DMS79 treated with DMSO at 0.1 percent for 48 hours (cell line): ENCODE results near the gene STK11.
"Not testable (repeated sequence)": the region's sequence is repeated elsewhere in the genome, so short reads cannot be mapped to it uniquely, and the experiment has no call there.

Source experiments
- DNase-seq: peaks from one replicate; lab custom pipeline; 2025; lab: John Stamatoyannopoulos, UW

STK11 gene

GRCh38 chr19:1169921-1170885 is 35.4 kb upstream of the STK11 start:
- no peak for DNase-seq

GRCh38 chr19:1170938-1171754 is 34.4 kb upstream of the STK11 start:
- DNase-seq = no peak

- DNase-seq = peak; percentile 45
Measured at GRCh38 chr19:1171755-1172352, 33.7 kb upstream of the STK11 start.

DNA sequence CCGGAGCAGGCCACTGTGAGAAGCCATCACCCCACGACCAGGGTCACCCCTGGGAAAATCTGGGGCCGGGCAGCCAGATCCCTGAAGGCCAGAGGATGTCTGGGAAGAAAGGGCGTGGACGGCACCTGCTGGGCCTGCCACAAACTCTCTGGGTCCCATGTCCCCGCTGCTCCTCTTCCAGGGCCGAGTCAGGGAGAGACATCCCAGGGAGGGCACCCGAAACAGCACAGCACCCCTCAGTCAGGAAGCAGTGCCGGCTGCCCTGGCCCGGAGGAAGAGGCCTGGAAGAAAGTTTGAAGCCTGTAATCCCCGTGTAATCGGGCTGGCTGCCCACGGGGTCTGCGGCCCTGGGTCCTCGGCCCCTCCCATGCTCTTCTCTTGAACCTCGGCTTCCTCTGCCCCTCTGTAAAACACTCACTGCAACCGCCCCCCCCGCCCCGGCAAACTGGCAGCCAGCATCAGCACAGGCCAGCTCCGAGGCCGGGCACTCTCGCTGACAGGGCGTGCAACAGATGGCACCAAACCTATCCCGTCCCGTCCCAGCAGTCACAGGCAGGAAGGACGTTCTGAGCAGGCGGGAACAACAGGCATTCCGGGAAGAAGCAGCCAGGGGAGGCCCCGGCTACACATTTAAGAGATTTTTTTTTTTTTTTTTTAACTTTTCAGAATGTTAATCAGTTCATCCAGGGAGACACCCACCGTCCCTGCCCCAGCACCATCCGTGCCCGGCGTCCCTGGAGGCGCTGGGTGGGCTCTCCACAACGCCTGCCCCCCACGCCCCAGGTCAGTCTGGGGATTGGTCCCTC is 33.0 kb upstream of the STK11 start:
- DNase-seq = peak; percentile 7

- DNase-seq = no peak
Measured at GRCh38 chr19:1173159-1173844, 32.3 kb upstream of the STK11 start.

GRCh38 chr19:1173845-1174809 is 31.5 kb upstream of the STK11 start, which contains the start of gene SBNO2:
Gene SBNO2, minus strand, starts transcription at chr19:1174268. Its CDS starts 19,992 bp downstream, at chr19:1154276.
- DNase-seq = peak; percentile 44

DNA sequence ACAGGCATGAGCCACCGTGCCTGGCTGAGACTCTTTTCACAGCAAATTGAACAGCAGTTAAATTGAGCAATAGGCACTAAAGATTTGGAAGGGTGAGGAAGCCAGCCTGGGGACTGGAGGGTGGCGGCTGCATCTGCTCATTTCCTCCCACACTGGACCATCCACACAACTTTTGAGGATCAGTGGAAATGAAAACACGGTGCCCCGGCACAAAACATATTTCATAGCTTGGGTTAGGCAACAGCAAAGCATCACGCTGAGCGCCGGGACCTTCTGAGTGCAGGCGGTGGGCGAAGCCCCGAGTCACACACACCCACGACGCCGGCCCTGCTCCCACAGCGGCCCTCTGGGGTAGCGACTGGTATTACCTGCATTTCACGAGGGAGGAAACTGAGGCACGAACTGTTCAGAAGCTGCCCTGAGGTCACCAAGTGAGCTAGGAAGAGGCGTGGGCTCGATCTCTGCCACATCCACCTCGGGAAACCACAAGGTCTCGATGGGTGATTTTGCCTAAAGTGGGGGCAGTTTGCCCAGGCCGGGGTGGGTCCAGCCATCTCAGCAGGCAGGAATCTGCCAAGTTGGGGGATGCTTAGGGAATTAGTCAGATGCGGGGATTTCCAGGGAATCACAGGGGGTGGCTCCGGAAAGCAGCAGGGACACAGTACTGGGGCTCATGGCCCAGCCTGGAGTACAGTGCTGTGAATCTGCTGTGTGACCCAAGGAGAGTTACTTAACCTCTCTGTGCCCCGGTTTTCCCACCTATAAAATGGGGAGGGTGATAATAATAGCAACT is 28.1 kb upstream of the STK11 start:
- no peak for DNase-seq

DNA sequence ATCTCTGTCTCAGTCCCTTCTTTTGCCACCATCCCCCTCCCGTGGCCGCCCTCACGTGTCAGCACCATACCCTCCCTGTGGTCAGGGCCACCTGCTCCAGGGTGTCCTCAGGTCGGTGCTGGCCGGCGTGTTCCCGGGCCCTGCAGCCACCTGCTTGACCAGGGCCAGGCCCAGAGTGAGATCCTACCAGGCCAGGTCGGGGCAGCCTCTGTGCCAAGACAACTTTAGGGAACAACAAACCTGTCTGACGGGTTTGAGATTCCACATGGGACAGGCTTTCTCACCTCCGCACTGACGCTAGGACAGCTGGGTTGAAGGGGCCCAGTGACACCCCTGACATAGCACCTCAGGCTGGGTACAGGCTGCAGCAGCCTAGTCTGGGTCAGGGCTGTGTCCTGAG is 24.0 kb upstream of the STK11 start:
- no peak for DNase-seq

DNA sequence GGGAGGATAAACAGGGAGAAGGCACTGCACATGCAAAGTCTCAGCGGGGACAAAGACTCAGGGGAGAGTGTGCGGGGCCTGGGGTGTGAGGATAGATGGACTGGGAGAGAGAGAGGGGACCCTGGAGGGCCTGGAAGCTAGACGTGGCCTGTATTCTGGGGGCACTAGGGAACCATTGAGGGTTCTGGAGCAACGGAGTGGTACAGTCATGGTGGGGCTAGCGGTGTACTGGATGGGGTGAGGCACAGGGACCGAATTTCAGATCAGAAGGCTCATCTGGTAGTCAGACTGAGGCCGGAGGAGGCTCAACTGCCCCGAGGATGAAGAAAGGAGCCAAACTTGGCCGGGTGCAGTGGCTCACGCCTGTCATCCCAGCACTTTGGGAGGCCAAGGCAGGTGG is 23.5 kb upstream of the STK11 start:
- DNase-seq = no peak

- no peak for DNase-seq
Measured at GRCh38 chr19:1182727-1183126, 22.9 kb upstream of the STK11 start.

DNA sequence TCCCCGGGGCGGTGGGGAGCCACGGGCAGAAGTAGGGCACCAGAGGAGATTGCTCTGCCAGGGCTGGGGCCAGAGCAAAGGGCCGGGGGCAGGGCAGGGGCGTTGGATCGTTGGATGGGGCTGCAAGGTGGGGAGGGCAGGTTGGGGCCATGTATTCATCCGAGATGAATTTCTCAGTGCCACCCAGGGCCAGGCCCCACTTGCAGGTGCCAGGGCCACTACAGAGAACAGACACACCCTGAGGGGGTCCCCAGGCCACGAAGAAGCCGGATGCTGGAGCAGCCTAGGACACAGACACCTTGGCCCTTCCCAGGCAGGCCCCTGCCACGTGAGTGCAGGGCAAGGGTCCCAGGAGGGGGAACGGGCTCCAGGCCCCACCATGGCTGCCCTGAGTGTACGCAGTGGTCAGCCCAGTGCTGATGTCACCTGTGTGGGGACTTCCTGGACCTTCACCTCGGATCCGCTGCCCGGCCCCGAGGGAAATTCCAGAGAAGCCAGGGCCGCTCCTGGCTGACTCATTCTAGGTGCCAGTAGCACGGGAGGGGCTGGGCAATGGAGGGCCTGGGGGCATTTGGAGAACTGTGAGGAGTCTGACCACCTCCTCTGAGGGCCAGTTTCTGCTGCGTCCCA is 21.9 kb upstream of the STK11 start:
- no peak for DNase-seq

DNA sequence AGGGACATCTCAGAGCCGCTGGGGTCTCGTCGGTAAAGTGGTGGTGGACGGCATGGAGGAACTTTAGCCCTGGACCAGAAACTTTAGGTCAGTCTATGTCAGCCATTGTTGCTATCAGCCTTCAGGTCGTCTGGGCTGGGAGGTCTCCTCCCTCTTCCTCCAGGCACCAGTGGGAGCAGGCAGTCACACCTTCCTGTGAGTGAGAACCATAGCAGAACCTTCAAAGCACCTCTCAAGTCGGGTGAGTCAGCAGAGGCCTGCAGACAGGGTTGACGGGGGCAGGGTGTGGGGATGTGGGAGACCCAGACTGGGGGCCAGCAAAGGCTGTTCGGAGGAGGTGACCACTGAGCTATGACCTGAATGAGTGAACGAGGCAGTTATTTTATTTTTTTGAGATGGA is 16.2 kb upstream of the STK11 start:
- DNase-seq = no peak

DNA sequence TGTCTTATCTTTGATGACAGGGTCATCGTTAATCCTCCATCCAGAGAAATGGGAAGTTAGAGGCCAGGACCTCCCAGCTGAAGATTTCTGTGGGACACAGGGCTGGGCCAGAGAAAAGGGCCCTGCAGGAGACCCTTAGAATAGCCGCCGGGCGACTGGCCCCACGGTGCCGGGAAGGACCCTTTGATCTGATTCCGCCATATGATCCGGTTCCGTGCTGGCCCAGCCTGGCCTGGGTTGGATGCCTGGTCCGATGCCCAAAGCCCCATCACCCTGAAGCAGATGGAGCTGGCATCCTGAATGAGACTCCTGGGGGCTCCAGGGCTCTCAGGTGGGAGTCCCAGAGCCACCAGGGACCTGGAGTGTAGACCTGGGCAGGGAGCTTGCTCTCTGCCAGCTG is 6.0 kb upstream of the STK11 start:
- no peak for DNase-seq

GRCh38 chr19:1200614-1201013 is 5.0 kb upstream of the STK11 start:
- not testable (repeated sequence) for DNase-seq

DNA sequence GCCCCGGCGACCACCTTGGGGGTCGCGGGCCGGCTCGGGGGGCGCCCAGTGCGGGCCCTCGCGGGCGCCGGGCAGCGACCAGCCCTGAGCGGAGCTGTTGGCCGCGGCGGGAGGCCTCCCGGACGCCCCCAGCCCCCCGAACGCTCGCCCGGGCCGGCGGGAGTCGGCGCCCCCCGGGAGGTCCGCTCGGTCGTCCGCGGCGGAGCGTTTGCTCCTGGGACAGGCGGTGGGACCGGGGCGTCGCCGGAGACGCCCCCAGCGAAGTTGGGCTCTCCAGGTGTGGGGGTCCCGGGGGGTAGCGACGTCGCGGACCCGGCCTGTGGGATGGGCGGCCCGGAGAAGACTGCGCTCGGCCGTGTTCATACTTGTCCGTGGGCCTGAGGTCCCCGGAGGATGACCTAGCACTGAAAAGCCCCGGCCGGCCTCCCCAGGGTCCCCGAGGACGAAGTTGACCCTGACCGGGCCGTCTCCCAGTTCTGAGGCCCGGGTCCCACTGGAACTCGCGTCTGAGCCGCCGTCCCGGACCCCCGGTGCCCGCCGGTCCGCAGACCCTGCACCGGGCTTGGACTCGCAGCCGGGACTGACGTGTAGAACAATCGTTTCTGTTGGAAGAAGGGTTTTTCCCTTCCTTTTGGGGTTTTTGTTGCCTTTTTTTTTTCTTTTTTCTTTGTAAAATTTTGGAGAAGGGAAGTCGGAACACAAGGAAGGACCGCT is 729 bp downstream of the STK11 start:
- no peak for DNase-seq

DNA sequence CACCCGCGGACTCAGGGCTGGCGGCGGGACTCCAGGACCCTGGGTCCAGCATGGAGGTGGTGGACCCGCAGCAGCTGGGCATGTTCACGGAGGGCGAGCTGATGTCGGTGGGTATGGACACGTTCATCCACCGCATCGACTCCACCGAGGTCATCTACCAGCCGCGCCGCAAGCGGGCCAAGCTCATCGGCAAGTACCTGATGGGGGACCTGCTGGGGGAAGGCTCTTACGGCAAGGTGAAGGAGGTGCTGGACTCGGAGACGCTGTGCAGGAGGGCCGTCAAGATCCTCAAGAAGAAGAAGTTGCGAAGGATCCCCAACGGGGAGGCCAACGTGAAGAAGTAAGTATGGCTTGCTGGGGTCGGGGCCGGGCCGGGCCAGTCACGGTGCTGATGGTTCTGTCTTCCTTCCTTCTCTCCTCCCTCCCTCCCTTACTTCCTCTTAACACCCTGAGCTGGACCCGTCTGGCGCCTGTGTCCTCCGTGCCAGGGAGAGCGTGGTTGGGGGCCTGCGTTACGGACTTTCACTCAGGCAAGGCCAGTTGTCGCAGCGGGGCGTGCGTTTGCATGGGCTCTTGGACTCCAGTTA is 1.4 kb downstream of the STK11 start:
- DNase-seq = no peak

- not testable (repeated sequence) for DNase-seq
Measured at GRCh38 chr19:1208830-1209229, 3.3 kb downstream of the STK11 start.

GRCh38 chr19:1210227-1210538 is 4.6 kb downstream of the STK11 start:
- no peak for DNase-seq
